ENCODE data around the gene MARK1.
"Not testable (repeated sequence)": the region's sequence is repeated elsewhere in the genome, so short reads cannot be mapped to it uniquely, and the experiment has no call there.

Gene MARK1

DNA sequence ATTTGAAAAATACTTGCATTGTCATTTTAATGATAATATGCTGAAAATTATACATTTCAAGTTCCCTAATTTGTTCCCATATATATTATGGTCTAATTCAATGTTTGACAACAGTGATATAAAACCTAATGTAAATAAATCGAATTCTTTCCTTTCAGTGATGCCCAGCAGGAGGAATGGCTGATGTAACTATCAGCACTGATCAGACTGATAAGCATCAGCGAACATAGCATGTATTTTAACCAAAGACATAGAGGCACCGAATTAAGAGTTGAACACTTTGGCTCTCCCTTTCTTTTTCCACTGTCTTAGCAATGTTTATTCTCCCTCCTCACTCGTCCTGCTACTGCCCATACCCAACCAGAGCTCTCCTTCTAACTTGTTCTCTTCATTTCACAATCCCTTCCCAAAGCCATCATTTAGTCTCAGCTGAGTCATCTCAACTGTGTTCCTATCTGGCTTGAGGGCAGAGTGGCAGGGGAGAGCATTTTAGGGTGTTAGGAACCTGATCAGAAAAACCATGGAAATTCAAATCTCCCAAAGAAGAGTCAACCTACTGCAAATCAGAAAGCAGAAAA lies 103.4 kb downstream of the MARK1 start:
- DNase-seq, result no peak

DNA sequence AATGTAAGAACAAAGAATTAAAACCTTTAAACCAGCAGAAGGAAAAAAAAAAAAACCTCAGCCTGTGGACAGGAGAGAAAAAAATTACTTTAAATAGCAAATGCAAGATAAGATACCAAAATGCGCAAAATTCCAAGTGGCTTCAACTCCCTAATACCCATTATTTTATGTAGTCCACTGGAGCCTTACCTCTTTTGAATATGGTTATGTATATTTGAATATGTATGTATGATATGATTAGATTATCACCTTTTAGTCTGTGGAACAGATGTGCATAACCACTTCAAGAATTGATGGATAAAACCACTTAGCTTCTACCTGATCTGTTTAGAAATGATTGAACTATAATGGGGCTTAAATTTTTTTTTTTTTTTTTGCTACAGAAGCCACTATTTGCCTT lies 109.8 kb downstream of the MARK1 start:
- DNase-seq, result no peak

DNA sequence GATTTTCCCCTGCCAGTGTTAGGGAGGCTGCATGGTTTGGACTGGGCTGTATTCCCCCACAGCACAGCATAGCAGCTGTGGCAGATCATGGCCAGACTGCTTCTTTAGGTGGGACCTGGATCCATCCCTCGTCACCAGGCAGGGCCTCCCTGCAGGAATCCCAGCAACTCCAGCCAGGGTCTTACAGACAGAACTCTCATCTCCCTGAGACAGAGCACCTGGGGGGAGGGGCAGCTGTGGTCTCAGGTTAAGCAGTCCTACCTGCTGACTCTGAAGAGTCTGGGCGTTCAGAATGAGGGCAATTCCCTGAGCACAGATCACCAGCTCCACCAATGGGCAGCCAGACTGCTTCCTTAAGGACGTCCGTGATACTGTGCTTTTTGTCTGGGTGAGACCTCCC lies 114.3 kb downstream of the MARK1 start:
- DNase-seq, result no peak

DNA sequence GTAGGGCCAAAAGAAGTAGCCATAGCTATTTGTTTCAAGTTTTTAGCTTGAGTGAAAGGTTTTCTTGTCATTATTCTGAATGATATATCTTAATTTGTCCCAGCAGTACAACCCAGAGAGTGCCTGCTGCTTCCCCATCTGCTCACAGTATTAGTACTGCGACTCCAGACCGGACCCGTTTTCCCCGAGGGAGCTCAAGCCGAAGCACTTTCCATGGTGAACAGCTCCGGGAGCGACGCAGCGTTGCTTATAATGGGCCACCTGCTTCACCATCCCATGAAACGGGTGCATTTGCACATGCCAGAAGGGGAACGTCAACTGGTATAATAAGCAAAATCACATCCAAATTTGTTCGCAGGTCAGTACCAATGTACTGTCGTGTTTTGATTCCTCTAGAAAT lies 125.1 kb downstream of the MARK1 start:
- no peak for DNase-seq

DNA sequence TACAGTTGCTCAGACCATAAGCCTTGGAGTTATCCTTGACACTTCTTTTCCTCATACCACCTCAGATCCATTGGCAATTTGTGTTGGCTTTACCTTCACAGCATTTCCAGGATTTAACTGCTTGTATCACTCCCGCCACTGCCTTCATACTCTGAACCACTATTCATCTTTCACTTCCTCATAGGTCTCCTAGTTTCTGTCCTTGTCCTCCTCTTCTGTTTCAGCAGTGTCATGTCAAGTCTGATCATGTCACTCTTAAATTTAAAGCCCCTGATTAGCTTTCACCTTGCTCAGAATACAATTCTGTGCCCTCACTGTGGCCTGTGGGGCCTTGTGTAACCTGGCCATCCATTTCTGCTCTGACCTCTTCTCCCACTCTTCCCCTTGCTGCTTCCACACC lies 127.6 kb downstream of the MARK1 start:
- no peak for DNase-seq

- no peak for DNase-seq
Measured at GRCh38 chr1:220655961-220656740, 128.2 kb downstream of the MARK1 start.

GRCh38 chr1:220666349-220666748 lies 138.4 kb downstream of the MARK1 start:
- DNase-seq, result no peak

- no peak for DNase-seq
Measured at GRCh38 chr1:220669005-220669404, 141.1 kb downstream of the MARK1 start.

GRCh38 chr1:220670365-220670764 lies 142.4 kb downstream of the MARK1 start:
- DNase-seq, result no peak

DNA sequence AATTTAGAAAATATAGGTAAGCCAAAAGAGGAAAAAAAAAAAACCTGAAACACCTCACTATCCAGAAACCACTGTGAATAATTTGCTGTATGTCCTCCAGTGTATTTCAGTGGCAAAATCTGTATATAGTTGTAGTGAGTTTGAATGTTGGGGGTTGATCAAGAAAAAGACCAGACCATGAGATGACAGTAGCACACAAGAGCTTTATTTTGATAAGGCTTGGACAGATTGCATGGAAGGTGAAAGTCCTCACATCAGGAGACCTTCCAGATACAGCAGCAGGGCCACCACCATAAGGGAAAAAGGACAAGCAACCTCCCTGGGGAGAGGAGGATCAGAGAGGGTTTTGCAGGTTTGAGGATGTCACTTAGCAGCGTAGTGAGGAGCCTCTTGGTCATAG lies 146.0 kb downstream of the MARK1 start:
- no peak for DNase-seq

- no peak for DNase-seq
Measured at GRCh38 chr1:220677251-220677650, 149.3 kb downstream of the MARK1 start.

DNA sequence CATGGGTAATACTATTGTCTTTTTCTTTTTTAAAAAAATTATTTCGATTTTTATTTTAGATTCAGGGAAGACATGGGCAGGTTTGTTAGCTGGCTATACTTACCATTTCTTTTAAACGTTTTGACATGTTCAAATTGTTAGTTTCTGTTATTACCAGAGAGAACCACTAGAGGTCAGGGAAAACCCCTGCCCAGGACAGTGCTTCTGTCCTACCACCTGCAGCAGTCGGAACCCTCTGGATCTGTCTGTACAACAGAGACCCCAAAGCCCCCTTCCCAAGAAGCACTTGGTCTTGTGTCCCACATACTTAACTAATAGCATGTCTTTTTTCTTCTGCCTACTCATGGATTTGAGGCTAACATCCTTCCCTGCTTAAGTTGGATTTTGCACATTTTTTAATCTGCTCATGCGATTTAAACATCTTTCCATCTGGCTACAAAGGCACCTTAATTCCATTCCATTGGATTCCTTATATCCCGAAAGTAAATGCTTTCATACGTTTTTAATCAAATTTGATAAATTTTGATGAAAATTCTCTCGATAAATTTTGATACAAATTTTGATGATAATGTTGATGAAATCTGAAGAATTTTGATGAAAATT lies 152.2 kb downstream of the MARK1 start:
- peak; percentile 28 for DNase-seq

- no peak for DNase-seq
Measured at GRCh38 chr1:220681220-220681880, 153.4 kb downstream of the MARK1 start.

- DNase-seq, result no peak
Measured at GRCh38 chr1:220682901-220683576, 155.1 kb downstream of the MARK1 start.

DNA sequence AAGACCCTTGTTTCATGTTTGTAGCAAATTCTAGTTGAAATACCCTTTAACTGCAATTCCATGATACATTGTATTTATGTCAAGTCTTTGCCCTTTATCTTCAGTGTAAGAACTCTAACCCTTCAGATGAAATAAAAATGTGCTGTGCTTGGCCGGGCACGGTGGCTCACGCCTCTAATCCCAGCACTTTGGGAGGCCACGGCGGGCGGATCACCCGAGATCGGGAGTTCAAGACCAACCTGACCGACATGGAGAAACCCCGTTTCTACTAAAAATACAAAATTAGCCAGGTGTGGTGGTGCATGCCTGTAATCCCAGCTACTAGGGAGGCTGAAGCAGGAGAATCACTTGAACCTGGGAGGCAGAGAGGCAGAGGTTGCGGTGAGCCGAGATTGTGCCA lies 155.8 kb downstream of the MARK1 start:
- not testable (repeated sequence) for DNase-seq

DNA sequence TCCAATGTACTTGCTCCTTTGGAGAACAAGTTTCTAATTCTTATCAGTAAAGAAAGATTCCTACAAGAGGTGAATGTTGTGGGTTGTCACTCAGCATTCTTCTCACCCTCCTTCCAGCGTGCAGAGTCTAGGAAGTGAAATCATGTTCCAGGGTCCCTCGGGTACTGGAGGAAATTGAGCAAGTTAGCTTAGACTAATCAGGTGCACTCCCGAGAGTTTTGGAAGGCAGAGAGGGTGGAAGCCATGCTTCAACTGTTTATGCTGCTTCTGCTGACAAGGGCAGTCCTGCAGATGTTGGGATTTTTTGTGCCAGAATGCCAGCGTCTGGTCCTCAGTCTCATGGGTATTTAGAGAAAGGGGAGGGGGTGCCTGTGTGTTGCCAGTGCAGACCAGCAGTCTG lies 157.0 kb downstream of the MARK1 start:
- DNase-seq, result no peak

DNA sequence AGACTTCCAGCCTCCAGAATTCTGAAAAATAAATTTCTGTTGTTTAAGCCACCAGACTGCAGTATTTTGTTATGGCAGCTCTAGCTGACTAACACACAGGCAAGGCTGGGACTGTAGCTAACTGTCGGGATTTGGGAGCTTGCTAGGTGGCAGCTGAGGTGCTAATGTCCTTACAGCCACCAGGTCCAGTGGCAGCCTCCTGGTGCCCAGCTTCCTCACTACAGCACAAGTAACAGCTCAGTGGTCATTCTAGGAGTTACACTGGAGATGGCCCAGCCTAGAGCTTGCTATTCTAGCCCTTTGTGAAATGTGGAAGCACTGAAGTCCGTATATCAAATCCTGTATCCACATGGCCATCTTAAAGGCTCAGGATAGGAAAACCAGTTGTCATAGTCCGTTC lies 157.9 kb downstream of the MARK1 start:
- no peak for DNase-seq

DNA sequence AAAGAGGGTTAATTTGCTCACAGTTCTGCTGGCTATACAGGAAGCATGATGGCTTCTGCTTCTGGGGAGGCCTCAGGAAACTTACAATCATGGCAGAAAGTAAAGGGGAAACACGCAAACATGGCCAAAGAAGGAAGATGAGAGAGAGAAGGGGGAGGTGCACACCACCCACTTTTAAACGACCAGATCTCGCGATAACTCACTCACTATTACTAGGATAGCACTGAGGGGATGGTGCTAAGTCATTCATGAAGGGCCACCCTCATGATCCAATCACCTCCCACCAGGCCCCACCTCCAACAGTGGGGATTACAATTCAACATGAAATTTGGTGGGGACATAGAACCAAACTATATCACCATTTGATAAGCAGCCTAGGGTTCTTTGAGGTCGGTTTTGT lies 159.9 kb downstream of the MARK1 start:
- no peak for DNase-seq

- no peak for DNase-seq
Measured at GRCh38 chr1:220689666-220690065, 161.7 kb downstream of the MARK1 start.

DNA sequence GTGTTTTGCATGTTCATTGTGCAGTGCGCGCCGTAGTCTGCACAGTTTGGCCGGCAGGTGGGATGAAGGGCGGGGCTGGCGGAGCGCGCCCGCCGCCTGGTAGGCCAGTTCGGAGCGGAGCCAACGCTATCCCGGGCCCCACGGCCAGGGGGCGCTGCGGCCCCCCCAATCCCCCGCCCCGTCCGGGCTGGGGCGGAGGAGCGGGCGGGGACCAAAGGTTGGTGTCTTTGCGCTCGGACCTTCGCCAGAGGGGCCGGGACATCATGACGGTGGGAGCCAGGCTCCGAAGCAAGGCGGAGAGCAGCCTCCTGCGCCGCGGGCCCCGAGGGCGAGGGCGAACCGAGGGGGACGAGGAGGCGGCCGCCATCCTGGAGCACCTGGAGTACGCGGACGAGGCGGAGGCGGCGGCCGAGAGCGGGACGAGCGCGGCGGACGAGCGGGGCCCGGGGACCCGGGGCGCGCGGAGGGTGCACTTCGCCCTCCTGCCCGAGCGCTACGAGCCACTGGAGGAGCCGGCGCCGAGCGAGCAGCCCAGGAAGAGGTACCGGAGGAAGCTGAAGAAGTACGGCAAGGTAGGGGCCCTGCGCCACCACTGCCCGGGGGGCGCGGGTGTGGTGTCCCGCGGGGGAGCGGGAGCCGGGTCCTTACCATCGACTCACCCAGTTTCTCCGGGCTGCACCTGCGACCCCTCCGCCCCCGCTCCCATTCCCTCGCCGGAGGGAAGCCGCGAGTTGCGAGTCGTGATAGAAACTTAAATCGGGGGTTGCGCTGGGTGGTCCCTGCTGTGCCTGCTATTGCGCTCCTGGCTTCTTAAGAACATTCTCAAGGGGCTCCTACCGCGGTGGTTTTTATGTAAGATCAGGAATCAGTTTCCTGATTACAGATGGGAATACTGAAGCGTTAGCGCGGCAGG lies 162.5 kb downstream of the MARK1 start, which contains the start of gene C1orf115:
C1orf115 (plus strand) TSS at position 224 of the 913 bp plus-strand sequence; CDS start at position 264, 40 bp downstream.
- peak; percentile 89 for DNase-seq

GRCh38 chr1:220691053-220691684 lies 163.2 kb downstream of the MARK1 start:
- no peak for DNase-seq
